ENCODE results near the gene CCDC187.

DNA sequence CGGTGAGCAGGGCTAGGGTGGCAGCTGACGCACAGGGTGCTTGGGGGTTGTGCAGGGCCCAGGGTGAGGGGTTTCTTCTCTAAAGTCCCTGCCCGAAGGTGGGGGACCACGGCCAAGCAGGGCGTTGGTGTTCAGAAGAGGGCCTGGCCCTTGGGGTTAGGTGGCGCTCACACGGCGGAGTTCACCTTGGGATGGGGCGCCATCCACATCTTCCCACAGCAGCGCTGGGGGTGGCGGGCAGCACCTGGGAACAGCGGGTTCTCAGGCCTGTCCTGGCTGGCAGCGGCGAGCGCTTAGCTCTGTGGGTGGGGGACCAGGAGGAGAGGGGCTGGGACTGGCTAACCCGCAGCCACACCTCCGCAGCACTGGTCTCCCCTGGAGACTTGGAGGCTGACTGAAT is 29.6 kb upstream of the CCDC187 start:
- no peak for TF ChIP-seq CTCF (conservative IDR thresholded peaks at IDR 0.05; ENCODE audit: low read depth, low read length)
- TF ChIP-seq CEBPB (IDR thresholded peaks at IDR 0.05; ENCODE audit: low read depth, low read length) = no peak
- no peak for TF ChIP-seq MAFK (IDR thresholded peaks at IDR 0.05; ENCODE audit: low read depth, low read length)
- TF ChIP-seq POLR2A (IDR thresholded peaks at IDR 0.05; ENCODE audit: low read depth, low read length) = no peak
